Osteocyte (in vitro differentiated cells): ENCODE measurements around the gene KCNF1. TPM values are rescaled to one million over a fixed set of nuclear protein-coding genes. Genes with fewer than 3 reads are reported as not detected.

Experiments
- DNase-seq: peaks from one replicate; pipeline ENCODE4 v3.0.0; 2021; ENCODE audit warnings: mixed read lengths; ENCODE audit not compliant: unreplicated experiment; ENCODE audit errors: extremely low spot score
- H3K27ac Mint-ChIP-seq: one replicate; pipeline ENCODE4 v1.8.0; 2021; ENCODE audit warnings: mild to moderate bottlenecking, mixed read lengths; ENCODE audit not compliant: unreplicated experiment
- H3K27me3 Mint-ChIP-seq: one replicate; pipeline ENCODE4 v1.8.0; 2021; ENCODE audit warnings: mixed read lengths; ENCODE audit not compliant: unreplicated experiment
- H3K36me3 Mint-ChIP-seq: one replicate; pipeline ENCODE4 v1.8.0; 2021; ENCODE audit warnings: mixed read lengths; ENCODE audit not compliant: unreplicated experiment
- H3K4me1 Mint-ChIP-seq: one replicate; pipeline ENCODE4 v1.8.0; 2021; ENCODE audit warnings: mixed read lengths; ENCODE audit not compliant: unreplicated experiment
- H3K4me3 Mint-ChIP-seq: one replicate; pipeline ENCODE4 v1.8.0; 2021; ENCODE audit warnings: mild to moderate bottlenecking, moderate library complexity, mixed read lengths; ENCODE audit not compliant: unreplicated experiment
- H3K9me3 Mint-ChIP-seq: one replicate; pipeline ENCODE4 v1.8.0; 2021; ENCODE audit warnings: mixed read lengths; ENCODE audit not compliant: unreplicated experiment
- CTCF ChIP-seq: fragments of 200-600 bp; sonication (generic); IDR thresholded peaks from 2 replicates; pipeline ENCODE4 v1.5.0; 2021; ENCODE audit warnings: antibody characterized with exemption, mild to moderate bottlenecking, moderate library complexity
- total RNA-seq: library from RNA; stranded (reverse); gene quantifications from 2 replicates; pipeline ENCODE4 v1.2.1, GENCODE V29; 2021

Gene KCNF1
- total RNA-seq, 1 donor from 2014 or later: not detected

- Mint-ChIP-seq H3K9me3 (no peaks in the 10 kb centered on the region), H3K27ac (no peak overlapping the region), H3K4me3 (no peak overlapping the region), H3K27me3 (peaks cover 21% of the 10 kb centered on the region), H3K36me3 (no peaks in the 10 kb centered on the region), H3K4me1 (peaks cover 13% of the 10 kb centered on the region)
- no peak for TF ChIP-seq CTCF
- DNase-seq: no peak
These were observed 26.5 kb upstream of the KCNF1 start for GRCh38 chr2:10885094-10885860.

- no peak overlapping the region for H3K4me3 Mint-ChIP-seq
These were observed 24.3 kb upstream of the KCNF1 start for GRCh38 chr2:10887476-10887875.

GRCh38 chr2:10889651-10890215 lies 22.0 kb upstream of the KCNF1 start:
- Mint-ChIP-seq H3K4me1 (peaks cover 3% of the 10 kb centered on the region), H3K27ac (no peak overlapping the region), H3K9me3 (no peaks in the 10 kb centered on the region), H3K36me3 (no peaks in the 10 kb centered on the region), H3K4me3 (no peak overlapping the region), H3K27me3 (peaks cover 52% of the 10 kb centered on the region)
- TF ChIP-seq CTCF: no peak
- DNase-seq: no peak

More at GRCh38 chr2:10887476-10887875, 24.3 kb upstream of the KCNF1 start:
- DNase-seq: no peak
- H3K9me3 Mint-ChIP-seq: no peaks in the 10 kb centered on the region
- H3K27ac Mint-ChIP-seq: no peak overlapping the region
- peaks cover 13% of the 10 kb centered on the region for H3K4me1 Mint-ChIP-seq
- TF ChIP-seq CTCF: no peak
- no peaks in the 10 kb centered on the region for H3K36me3 Mint-ChIP-seq
- peaks cover 33% of the 10 kb centered on the region for H3K27me3 Mint-ChIP-seq

GRCh38 chr2:10890706-10891270 lies 20.9 kb upstream of the KCNF1 start:
- TF ChIP-seq CTCF: no peak
- Mint-ChIP-seq H3K9me3 (no peaks in the 10 kb centered on the region), H3K27ac (no peak overlapping the region), H3K27me3 (peaks cover 52% of the 10 kb centered on the region), H3K4me3 (no peak overlapping the region), H3K4me1 (no peaks in the 10 kb centered on the region), H3K36me3 (no peaks in the 10 kb centered on the region)
- no peak for DNase-seq

- Mint-ChIP-seq H3K27ac (no peak overlapping the region), H3K36me3 (no peaks in the 10 kb centered on the region), H3K4me3 (no peak overlapping the region), H3K9me3 (no peaks in the 10 kb centered on the region), H3K27me3 (peaks cover 56% of the 10 kb centered on the region), H3K4me1 (no peaks in the 10 kb centered on the region)
- no peak for DNase-seq
- TF ChIP-seq CTCF: no peak
These were observed 20.3 kb upstream of the KCNF1 start for GRCh38 chr2:10891390-10891789.
